LNCaP clone FGC (cell line): ENCODE data around the gene MSX1.

Experiments
- DNase-seq: peaks from one replicate; pipeline ENCODE4 v3.0.0-alpha.2; 2011; ENCODE audit warnings: low read depth
- H3K4me3 ChIP-seq: 2 replicates; pipeline ENCODE4 v1.5.1; 2011; ENCODE audit warnings: mild to moderate bottlenecking, low read depth, low read length, control low read depth
- TF ChIP-seq, protein P1 (sequence below): IDR thresholded peaks from 2 replicates; pipeline ENCODE4 v1.5.1; 2012; ENCODE audit warnings: mild to moderate bottlenecking; ENCODE audit not compliant: control insufficient read depth, insufficient read depth; ENCODE audit errors: extremely low read depth

Gene MSX1

DNA sequence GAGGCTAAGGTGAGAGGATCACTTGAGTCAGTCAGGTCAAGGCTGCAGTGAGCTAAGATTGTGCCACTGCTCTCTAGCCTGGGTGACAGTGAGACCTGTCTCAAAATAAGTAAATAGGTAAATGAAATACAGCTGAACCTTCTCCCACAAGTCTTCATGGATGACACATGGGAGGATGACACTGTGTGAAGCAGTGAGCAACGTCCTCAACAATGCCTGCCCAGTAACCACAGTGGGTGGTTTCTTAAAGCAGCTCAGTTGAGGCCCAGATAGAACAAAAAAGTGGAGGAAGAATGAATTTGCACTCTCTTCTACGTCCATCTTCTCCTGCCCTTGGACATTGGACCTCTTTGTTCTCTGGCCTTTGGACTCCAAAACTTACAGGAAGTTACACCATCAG lies 52.7 kb downstream of the MSX1 start:
- no peak for DNase-seq

DNA sequence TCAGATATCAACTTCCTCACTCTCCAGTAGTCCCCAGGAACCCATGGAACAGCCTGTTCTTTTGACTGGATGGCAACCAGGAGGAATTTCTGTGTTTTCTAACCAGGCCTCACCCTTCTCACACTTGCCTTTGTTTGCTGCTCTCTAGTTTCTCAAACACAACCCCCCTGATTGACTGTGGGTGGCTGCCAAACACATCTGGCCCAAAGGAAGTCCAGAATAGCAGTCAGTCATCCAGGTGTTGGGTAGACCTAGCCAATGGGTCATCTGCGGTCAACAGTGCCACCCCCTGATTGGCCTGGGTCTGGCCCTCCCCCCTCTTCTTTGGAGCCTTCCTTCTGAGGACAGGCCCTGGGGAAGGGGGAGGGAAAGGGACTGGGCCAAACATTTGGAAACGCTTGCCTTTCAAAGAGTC lies 53.7 kb downstream of the MSX1 start:
- TF ChIP-seq, protein P1, sequence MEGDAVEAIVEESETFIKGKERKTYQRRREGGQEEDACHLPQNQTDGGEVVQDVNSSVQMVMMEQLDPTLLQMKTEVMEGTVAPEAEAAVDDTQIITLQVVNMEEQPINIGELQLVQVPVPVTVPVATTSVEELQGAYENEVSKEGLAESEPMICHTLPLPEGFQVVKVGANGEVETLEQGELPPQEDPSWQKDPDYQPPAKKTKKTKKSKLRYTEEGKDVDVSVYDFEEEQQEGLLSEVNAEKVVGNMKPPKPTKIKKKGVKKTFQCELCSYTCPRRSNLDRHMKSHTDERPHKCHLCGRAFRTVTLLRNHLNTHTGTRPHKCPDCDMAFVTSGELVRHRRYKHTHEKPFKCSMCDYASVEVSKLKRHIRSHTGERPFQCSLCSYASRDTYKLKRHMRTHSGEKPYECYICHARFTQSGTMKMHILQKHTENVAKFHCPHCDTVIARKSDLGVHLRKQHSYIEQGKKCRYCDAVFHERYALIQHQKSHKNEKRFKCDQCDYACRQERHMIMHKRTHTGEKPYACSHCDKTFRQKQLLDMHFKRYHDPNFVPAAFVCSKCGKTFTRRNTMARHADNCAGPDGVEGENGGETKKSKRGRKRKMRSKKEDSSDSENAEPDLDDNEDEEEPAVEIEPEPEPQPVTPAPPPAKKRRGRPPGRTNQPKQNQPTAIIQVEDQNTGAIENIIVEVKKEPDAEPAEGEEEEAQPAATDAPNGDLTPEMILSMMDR = no peak
- H3K4me3 ChIP-seq = no peak overlapping the region
- DNase-seq = no peak

More for the DNA sequence above, 52.7 kb downstream of the MSX1 start:
- TF ChIP-seq, protein P1 = no peak
- no peak overlapping the region for H3K4me3 ChIP-seq
